B cell (primary cell): ENCODE data around the gene EFHD2. TPM values are rescaled to one million over a fixed set of nuclear protein-coding genes. Genes with fewer than 3 reads are reported as not detected.

Source experiments
- ATAC-seq: fragments of 200-7000 bp; cut with Tn5 transposase; one replicate; pipeline ENCODE4 v1.10.0; 2021; ENCODE audit warnings: low read depth, mild to moderate bottlenecking, moderate number of reproducible peaks, moderate library complexity
- CTCF ChIA-PET: fragments of 350-600 bp; sonication (Branson Sonifier 250); formaldehyde crosslinking; loops from one replicate; lab custom pipeline; 2021; ENCODE audit warnings: antibody characterized with exemption, inconsistent platforms; lab: Charles Lee
- POLR2A ChIA-PET: fragments of 350-600 bp; sonication (Branson Sonifier 250); formaldehyde crosslinking; loops from one replicate; lab custom pipeline; 2021; ENCODE audit warnings: antibody characterized with exemption; lab: Charles Lee
- DNase-seq: peaks from one replicate; pipeline ENCODE4 v3.0.0; 2013
- H2AFZ ChIP-seq: 2 replicates; pipeline ENCODE4 v1.6.1; 2012; ENCODE audit warnings: mild to moderate bottlenecking, low read depth, low read length; ENCODE audit not compliant: insufficient read depth, poor library complexity, severe bottlenecking
- H3K27ac ChIP-seq, 2 donors: 1 replicate in 1 of 2; 2 replicates in 1 of 2; pipeline ENCODE4 v1.5.1; 2012 to 2013; ENCODE audit warnings: low read length in 2 of 2, mild to moderate bottlenecking in 2 of 2, moderate library complexity in 1 of 2
- H3K27me3 ChIP-seq, 4 experiments: fragments of 200-600 bp in 1 of 4; sonication (generic) in 1 of 4; replicated peaks in 1 of 4; 1 replicate in 2 of 4; 2 replicates in 2 of 4; pipeline versions ENCODE4 v1.6.1 to v1.7.0; 2013 to 2016; ENCODE audit warnings: low read length in 3 of 4, mild to moderate bottlenecking in 2 of 4, mixed read lengths in 1 of 4, moderate library complexity in 1 of 4; ENCODE audit not compliant: insufficient read depth in 4 of 4, control insufficient read depth in 3 of 4; ENCODE audit errors: control extremely low read depth in 1 of 4
- H3K36me3 ChIP-seq, 2 experiments: replicated peaks in 1 of 2; 1 replicate in 1 of 2; 2 replicates in 1 of 2; pipeline versions ENCODE4 v1.6.1 to v1.7.1; 2013; ENCODE audit warnings: low read length in 1 of 2; ENCODE audit not compliant: insufficient read depth in 2 of 2, control insufficient read depth in 1 of 2; ENCODE audit errors: control extremely low read depth in 1 of 2, extremely low read depth in 1 of 2
- H3K4me1 ChIP-seq, 2 donors: fragments of 200-600 bp in 1 of 2; sonication (generic) in 1 of 2; 1 replicate in 1 of 2; 2 replicates in 1 of 2; pipeline versions ENCODE4 v1.5.1 to v1.6.1; 2013 to 2017; ENCODE audit warnings: low read length in 2 of 2; ENCODE audit not compliant: control insufficient read depth in 2 of 2, insufficient read depth in 2 of 2
- H3K4me2 ChIP-seq: replicated peaks from 2 replicates; pipeline ENCODE3; 2012; ENCODE audit warnings: mild to moderate bottlenecking, low read depth, low read length; ENCODE audit not compliant: poor library complexity, severe bottlenecking
- H3K4me3 ChIP-seq, 5 experiments: fragments of 200-600 bp in 1 of 5; sonication (generic) in 1 of 5; 1 replicate in 3 of 5; 2 replicates in 2 of 5; pipeline versions ENCODE4 v1.5.1 to v1.7.0; 2011 to 2016; ENCODE audit warnings: low read length in 4 of 5, mild to moderate bottlenecking in 4 of 5, low read depth in 2 of 5, control low read depth in 1 of 5, moderate library complexity in 1 of 5; ENCODE audit not compliant: insufficient read depth in 1 of 5; ENCODE audit errors: control extremely low read depth in 1 of 5, extremely low read depth in 1 of 5
- H3K79me2 ChIP-seq: fragments of 200-600 bp; sonication (generic); one replicate; pipeline ENCODE4 v1.6.0; 2016; ENCODE audit warnings: low read length; ENCODE audit not compliant: control insufficient read depth, insufficient read depth
- H3K9ac ChIP-seq: fragments of 200-600 bp; sonication (generic); 2 replicates; pipeline ENCODE4 v1.6.1; 2017; ENCODE audit warnings: mild to moderate bottlenecking, low read length, moderate library complexity
- H3K9me3 ChIP-seq, 3 donors: one replicate each; pipeline versions ENCODE4 v1.6.1 to v1.7.1; 2013; ENCODE audit warnings: low read length in 2 of 3; ENCODE audit not compliant: control insufficient read depth in 2 of 3, insufficient read depth in 1 of 3; ENCODE audit errors: control extremely low read depth in 1 of 3
- H4K20me1 ChIP-seq: 2 replicates; pipeline ENCODE4 v1.6.0; 2012; ENCODE audit warnings: mild to moderate bottlenecking, low read length; ENCODE audit not compliant: insufficient read depth, control insufficient read depth, poor library complexity, severe bottlenecking
- H3K27ac Mint-ChIP-seq: one replicate; pipeline ENCODE4 v1.8.0; 2021; ENCODE audit warnings: mixed read lengths
- H3K27me3 Mint-ChIP-seq: one replicate; pipeline ENCODE4 v1.8.0; 2021; ENCODE audit warnings: mixed read lengths
- H3K4me1 Mint-ChIP-seq: one replicate; pipeline ENCODE4 v1.8.0; 2021; ENCODE audit warnings: mixed read lengths
- H3K4me3 Mint-ChIP-seq: one replicate; pipeline ENCODE4 v1.8.0; 2021; ENCODE audit warnings: mixed read lengths
- H3K9me3 Mint-ChIP-seq: one replicate; pipeline ENCODE4 v1.8.0; 2022; ENCODE audit warnings: mixed read lengths; ENCODE audit not compliant: insufficient read depth
- CTCF ChIP-seq: fragments of 200-600 bp; IDR thresholded peaks from one replicate; pipeline ENCODE4 v1.8.0; 2022; ENCODE audit warnings: antibody characterized with exemption, mild to moderate bottlenecking
- EZH2 ChIP-seq: IDR thresholded peaks from 2 replicates; pipeline ENCODE4 v1.6.1; 2012; ENCODE audit warnings: borderline replicate concordance, low read depth, mild to moderate bottlenecking, moderate library complexity, low read length; ENCODE audit not compliant: insufficient read depth, poor library complexity, severe bottlenecking
- WGBS: methylation state at CpG from one replicate; pipeline ENCODE4 v1.1.5; 2013; ENCODE audit warnings: missing lambda C conversion rate; ENCODE audit not compliant: insufficient coverage; 5-methylcytosine and 5-hydroxymethylcytosine counted together
- intact Hi-C: fragments of 100-400 bp; cut with micrococcal nuclease; formaldehyde crosslinking; loops from one replicate; pipeline ENCODE4 v1.10.0; 2022
- polyA plus RNA-seq: library from polyadenylated mRNA; depleted of rRNA; stranded (reverse); fragments of >200 nt; gene quantifications from 2 replicates; pipeline ENCODE4 v1.2.3, GENCODE V29; 2012
- total RNA-seq, 2 donors: library from RNA; stranded (reverse); fragments of 120-200 nt in 1 of 2; gene quantifications; 1 replicate in 1 of 2; 2 replicates in 1 of 2; pipeline versions ENCODE4 v1.2.3 to v1.2.4, GENCODE V29; 2013 to 2022

EFHD2 gene
- total and polyA plus RNA-seq, 2 donors (not counting 1 experiment from before 2014, with no cell fraction given): 39.3 to 67.2 TPM

DNA sequence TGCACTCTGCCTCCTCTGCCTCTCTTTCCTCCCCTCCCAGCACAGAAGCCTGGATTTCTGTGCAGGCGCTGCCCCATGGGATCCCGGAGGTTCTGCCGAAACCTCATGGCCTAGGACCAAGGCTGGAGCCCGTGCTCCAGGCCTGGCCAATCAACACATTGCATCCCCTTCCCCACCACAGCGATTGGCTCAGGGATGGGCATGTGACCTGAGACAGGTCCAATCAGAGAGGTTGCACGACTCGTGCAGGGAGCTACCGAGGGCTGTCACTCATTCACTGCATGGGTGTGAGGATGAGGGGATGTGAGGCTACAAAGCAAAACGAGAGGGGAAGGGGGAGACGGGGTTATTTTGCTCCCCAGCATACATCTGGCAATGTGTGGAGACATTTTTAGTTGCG is 62.9 kb downstream of the EFHD2 start:
- ChIA-PET CTCF (no interaction called here), POLR2A (no interaction called here)
- Histone ChIP-seq H3K27ac (no peak overlapping the region), H3K4me3 (no peak overlapping the region), H4K20me1 (no peaks in the 10 kb centered on the region), H3K9me3 (peaks cover 0 to 2% (median 0%) of the 10 kb centered on the region in 3 donors), H2AFZ (no peak overlapping the region), H3K79me2 (no peaks in the 10 kb centered on the region), H3K4me2 (no peak overlapping the region), H3K36me3 (no peaks in the 10 kb centered on the region), H3K9ac (no peak overlapping the region), H3K4me1 (no peaks in the 10 kb centered on the region), H3K27me3 (no peaks in the 10 kb centered on the region)
- no peak overlapping the region for H3K4me3 Mint-ChIP-seq
- ATAC-seq (no peak), DNase-seq (no peak)
- H3K9me3 Mint-ChIP-seq: no peaks in the 10 kb centered on the region
- H3K27ac Mint-ChIP-seq: no peak overlapping the region
- 93% methylated on average over 9 of the region's 11 CpGs for WGBS
- intact Hi-C loops: no loop called here
- no peak for TF ChIP-seq CTCF
- TF ChIP-seq EZH2: no peak
- no peaks in the 10 kb centered on the region for H3K4me1 Mint-ChIP-seq
- H3K27me3 Mint-ChIP-seq: no peaks in the 10 kb centered on the region

DNA sequence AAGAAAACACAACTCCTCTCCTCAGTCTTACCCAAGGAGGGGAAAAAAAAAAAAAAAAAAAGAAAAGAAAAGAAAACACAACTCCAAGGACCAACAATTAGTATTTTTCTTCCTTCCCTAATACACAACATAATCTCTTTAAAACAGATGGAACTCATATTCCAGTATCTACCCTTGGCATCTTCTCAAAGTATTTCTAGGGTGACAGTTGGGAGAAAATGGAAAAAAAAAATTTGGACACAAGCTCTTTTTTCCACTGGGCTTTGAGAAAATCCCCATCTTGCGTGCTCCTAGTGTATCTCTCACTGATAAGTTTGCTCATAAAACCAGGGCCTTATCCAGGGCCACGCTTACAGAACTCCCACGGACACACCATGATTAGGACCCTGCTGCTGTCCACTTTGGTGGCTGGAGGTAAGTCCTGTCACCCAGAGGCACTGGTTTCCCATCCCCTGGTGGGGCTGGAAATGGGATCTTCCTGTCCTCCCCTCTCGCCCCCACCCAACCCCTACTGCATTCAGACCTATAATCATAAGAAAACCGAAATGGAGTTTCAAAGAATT is 66.1 kb downstream of the EFHD2 start, which contains the start of gene CELA2B:
CELA2B (plus strand) TSS at position 353 of the 563 bp plus-strand sequence; CDS start at position 375, 22 bp downstream.
- intact Hi-C loops: no loop called here
- DNase-seq: no peak
- Mint-ChIP-seq H3K4me1 (no peaks in the 10 kb centered on the region), H3K27ac (no peak within 1 kb of the TSS), H3K27me3 (no peaks in the 10 kb centered on the region), H3K4me3 (no peak within 1 kb of the TSS), H3K9me3 (no peaks in the 10 kb centered on the region)
- no peak within 1 kb of the TSS for H2AFZ ChIP-seq
- no peaks in the 10 kb centered on the region for H3K27me3 ChIP-seq
- CTCF ChIA-PET: no interaction called here
- H3K9ac ChIP-seq: no peak within 1 kb of the TSS
- no peak within 1 kb of the TSS for H3K4me3 ChIP-seq
- no peak for ATAC-seq
- H3K36me3 ChIP-seq: no peaks in the 10 kb centered on the region
- H4K20me1 ChIP-seq: no peaks in the 10 kb centered on the region
- H3K4me2 ChIP-seq: no peak within 1 kb of the TSS
- peaks cover 0 to 2% (median 0%) of the 10 kb centered on the region in 3 donors for H3K9me3 ChIP-seq
- TF ChIP-seq EZH2 (no peak), CTCF (no peak)
- WGBS: 100% methylated on average over 3 of the region's 5 CpGs
- no peaks in the 10 kb centered on the region for H3K4me1 ChIP-seq
- H3K79me2 ChIP-seq: no peaks in the 10 kb centered on the region
- H3K27ac ChIP-seq: no peak within 1 kb of the TSS
- POLR2A ChIA-PET: no interaction called here
